Measurements from ENCODE around the gene IPO11.

The IPO11 gene

DNA sequence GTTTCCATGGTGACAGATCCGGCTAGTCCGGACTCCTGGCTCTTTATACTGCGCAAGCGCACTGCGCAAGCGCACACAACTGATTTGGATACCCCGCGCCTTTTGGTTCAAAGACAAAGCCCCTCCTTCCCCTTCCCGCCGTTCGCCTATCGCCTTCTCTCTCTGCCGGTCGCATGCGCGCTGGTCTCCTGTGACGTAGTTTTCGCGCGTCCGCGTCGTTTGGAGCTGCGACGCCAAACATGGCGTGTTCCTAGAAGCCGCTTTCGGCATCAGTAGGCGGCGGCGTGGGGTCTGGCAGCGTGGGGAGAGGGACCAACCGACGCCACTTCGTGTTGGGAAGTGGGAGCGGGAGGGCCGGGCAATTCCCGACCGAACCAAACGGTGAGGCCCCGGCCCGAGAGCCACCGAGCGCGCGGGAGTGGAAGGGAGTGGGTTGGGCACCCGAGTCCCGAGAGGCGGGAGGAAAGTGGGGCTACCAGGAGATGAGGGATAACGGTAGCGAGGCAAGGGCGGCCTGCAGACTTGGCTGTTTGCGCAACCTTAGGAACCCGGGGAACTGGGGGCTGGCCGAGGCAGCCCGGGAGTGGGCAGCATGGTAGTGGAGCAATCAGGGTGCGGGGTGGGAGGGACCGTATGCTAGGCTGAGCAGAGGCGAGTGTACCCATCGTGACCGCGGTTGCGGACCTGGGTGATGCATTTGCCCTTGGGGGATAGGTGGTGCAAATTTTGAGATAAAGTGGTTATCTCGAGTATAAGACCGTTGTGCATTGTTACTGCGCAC is at the start of gene IPO11:
IPO11 (plus strand) TSS at position 215 of the 781 bp plus-strand sequence. CDS start 24,517 bp downstream, outside the sequence.
- no peaks in the 10 kb centered on the region for H3K36me3 ChIP-seq
- H3K27me3 ChIP-seq: no peaks in the 10 kb centered on the region
- TF ChIP-seq, protein P1, sequence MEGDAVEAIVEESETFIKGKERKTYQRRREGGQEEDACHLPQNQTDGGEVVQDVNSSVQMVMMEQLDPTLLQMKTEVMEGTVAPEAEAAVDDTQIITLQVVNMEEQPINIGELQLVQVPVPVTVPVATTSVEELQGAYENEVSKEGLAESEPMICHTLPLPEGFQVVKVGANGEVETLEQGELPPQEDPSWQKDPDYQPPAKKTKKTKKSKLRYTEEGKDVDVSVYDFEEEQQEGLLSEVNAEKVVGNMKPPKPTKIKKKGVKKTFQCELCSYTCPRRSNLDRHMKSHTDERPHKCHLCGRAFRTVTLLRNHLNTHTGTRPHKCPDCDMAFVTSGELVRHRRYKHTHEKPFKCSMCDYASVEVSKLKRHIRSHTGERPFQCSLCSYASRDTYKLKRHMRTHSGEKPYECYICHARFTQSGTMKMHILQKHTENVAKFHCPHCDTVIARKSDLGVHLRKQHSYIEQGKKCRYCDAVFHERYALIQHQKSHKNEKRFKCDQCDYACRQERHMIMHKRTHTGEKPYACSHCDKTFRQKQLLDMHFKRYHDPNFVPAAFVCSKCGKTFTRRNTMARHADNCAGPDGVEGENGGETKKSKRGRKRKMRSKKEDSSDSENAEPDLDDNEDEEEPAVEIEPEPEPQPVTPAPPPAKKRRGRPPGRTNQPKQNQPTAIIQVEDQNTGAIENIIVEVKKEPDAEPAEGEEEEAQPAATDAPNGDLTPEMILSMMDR (IDR thresholded peaks at IDR 0.05): no peak
- peaks cover 0 to 19% (median 16%) of the 10 kb centered on the region in 4 donors for H3K4me1 ChIP-seq
- H3K4me3 ChIP-seq: peak within 1 kb of the TSS; percentile 81 to 98
- intact Hi-C loops (cut with DNase I; ENCODE audit: low total_unique reads): no loop called here
- H3K27ac ChIP-seq: peak within 1 kb of the TSS; percentile 76 to 83
- DNase-seq: peak; percentile 96 to 99
- H3K9me3 ChIP-seq: no peaks in the 10 kb centered on the region

DNA sequence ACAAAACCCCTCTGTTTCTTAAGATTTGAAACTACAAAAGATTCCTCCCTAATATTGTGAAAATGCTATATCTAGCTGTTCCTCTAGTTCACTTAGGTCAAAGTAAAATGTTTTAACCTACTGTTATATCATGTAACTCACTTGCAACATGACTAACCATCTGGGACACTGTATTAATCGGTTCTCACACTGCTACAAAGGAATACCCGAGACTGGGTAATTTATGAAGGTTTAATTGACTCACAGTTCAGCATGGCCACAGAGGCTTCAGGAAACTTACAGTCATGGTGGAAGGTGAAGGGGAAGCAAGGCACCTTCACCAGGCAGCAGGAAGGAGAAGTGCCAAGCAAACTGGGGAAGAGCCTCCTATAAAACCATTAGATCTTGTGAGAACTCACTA is 43.5 kb upstream of the IPO11 start:
- H3K4me3 ChIP-seq: no peak overlapping the region
- peaks cover 22 to 47% (median 38%) of the 10 kb centered on the region in 3 donors for H3K36me3 ChIP-seq
- no peaks in the 10 kb centered on the region for H3K9me3 ChIP-seq
- intact Hi-C loops (cut with DNase I; ENCODE audit: low total_unique reads): no loop called here
- no peaks in the 10 kb centered on the region for H3K4me1 ChIP-seq
- DNase-seq: no peak
- TF ChIP-seq, protein P1 (IDR thresholded peaks at IDR 0.05): no peak
- no peaks in the 10 kb centered on the region for H3K27me3 ChIP-seq
- no peak overlapping the region for H3K27ac ChIP-seq

DNA sequence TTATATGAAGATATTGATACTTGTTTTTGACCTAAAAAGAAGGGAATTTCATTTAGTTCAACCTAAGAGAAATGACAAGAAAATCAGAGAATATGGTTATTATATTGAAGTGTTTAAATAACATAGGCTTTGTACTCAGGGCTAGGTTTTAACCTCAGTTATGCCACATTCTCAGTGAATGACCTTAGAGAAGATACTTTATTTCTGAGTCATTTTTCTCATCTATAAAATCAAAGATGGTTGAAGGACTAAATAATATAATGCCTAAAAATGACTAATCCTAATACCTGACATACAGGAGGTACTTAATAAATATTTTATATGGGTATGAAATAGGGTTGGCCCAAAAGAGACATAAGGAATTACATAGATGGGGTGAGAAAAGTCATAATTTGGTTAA is 41.2 kb upstream of the IPO11 start:
- Histone ChIP-seq H3K27ac (no peak overlapping the region), H3K9me3 (no peaks in the 10 kb centered on the region), H3K36me3 (peaks cover 14 to 47% (median 38%) of the 10 kb centered on the region in 3 donors), H3K4me3 (no peak overlapping the region), H3K27me3 (no peaks in the 10 kb centered on the region), H3K4me1 (no peaks in the 10 kb centered on the region)
- intact Hi-C loops (cut with DNase I; ENCODE audit: low total_unique reads): no loop called here
- TF ChIP-seq, protein P1 (IDR thresholded peaks at IDR 0.05): no peak
- no peak for DNase-seq

DNA sequence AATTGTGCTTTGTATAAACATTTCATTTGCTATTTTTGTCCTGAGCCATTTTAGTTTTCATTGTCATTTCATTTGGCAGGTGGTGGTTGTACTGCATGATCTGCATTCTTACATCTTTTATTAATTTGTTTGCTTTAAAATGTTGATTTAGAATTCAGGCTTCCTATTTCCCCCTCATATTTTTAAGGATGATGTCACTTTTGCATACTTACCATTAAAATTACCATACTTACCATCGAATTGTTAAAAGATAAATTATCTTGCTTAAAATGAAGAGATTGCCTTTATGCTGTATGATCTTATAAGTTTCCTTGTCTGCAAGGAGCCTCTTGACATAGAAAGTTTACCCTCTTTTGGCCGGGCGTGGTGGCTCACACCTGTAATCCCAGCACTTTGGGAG is 40.0 kb upstream of the IPO11 start:
- intact Hi-C loops (cut with DNase I; ENCODE audit: low total_unique reads): no loop called here
- Histone ChIP-seq H3K27ac (no peak overlapping the region), H3K4me3 (no peak overlapping the region), H3K36me3 (peaks cover 21 to 47% (median 46%) of the 10 kb centered on the region in 3 donors), H3K9me3 (no peaks in the 10 kb centered on the region), H3K4me1 (no peaks in the 10 kb centered on the region), H3K27me3 (no peaks in the 10 kb centered on the region)
- DNase-seq: no peak
- TF ChIP-seq, protein P1 (IDR thresholded peaks at IDR 0.05): no peak

DNA sequence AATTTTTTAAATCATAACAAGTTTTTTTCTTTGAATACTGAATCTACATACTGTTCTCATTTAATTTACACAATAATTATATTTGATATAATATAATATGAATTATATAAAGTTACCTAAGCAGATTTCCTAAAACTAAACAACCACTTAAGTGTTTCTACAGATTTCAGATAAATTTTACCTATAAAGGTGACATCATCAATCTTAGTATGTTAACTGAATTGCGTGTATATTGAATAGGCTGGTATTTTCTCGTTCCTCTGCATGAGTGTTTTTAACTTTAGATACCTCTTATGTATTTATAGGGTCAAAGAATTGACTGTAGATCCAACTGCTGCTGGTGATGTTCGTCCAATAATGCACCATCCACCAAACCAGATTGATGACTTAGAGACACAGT is 39.2 kb upstream of the IPO11 start:
- Histone ChIP-seq H3K36me3 (peaks cover 28 to 53% (median 50%) of the 10 kb centered on the region in 3 donors), H3K27ac (no peak overlapping the region), H3K9me3 (no peaks in the 10 kb centered on the region), H3K4me1 (no peaks in the 10 kb centered on the region), H3K27me3 (no peaks in the 10 kb centered on the region), H3K4me3 (no peak overlapping the region)
- TF ChIP-seq, protein P1 (IDR thresholded peaks at IDR 0.05): no peak
- intact Hi-C loops (cut with DNase I; ENCODE audit: low total_unique reads): no loop called here
- no peak for DNase-seq

Data from tibial artery (tissue), 4 donors.